ENCODE measurements around the gene B4GALT6.

The B4GALT6 gene

DNA sequence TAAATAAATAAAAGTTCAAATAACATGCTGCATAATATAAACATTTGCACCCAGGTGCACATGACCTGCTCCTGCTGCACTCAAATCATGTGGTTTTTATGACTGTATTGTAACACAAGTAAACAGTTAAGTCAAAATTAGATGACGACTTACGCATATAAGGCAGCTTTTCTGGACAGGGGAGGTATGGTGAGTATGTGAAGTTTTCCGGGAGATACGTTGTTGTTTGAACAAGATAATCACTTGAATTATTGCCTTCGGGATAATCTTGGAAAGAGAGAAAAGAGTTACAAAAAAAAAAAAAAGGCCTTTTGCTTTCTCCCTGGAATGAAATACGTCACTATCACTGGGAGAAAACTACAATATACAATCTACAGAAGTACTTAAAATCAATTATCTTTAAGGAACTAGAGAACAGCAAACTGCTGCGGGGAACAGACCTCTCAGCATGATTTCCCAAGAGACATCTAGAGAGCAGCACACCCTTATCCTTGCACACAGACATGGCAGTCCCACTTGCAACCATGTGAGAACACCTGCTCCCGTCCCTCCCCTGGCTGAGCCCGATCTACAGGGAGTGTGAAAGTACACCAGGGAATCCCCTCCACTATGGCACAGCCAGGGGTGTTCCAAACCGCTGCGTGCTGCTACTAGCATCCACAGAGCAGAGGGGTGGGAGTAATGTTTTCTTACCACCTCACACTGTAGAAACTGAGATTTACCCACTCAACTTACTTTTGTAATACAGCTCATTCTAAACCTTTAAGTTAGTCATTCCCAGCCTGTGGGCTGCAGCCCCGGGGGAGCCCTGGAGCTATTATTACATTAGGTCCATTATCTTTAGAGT, 26.3 kb downstream of the B4GALT6 start:
- Mint-ChIP-seq H3K4me1 (ENCODE audit: low read depth) (peaks cover 8% of the 10 kb centered on the region), H3K4me3 (no peak overlapping the region), H3K27ac (peak overlapping the region; percentile 18), H3K36me3 (no peaks in the 10 kb centered on the region), H3K27me3 (peaks cover 7% of the 10 kb centered on the region), H3K9me3 (ENCODE audit: low read depth) (no peaks in the 10 kb centered on the region)

DNA sequence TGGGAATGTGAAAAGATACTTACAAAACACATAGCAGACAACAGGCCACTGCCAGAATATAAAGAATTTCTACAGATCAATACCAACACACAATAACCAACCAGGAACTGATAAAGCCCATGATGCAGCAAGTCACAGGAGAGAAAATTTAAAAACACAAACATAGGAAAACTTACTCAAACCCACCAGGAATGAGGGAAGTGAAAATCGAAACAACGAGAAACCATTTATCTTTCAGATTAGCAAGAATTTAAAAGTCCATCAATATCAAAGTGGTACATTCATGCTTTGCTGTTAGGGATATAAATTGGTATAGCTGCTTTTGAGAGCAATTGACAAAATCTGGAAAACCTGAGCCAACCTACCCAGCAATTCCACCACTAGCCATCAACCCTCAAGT, 27.6 kb downstream of the B4GALT6 start:
- Mint-ChIP-seq H3K36me3 (peaks cover 3% of the 10 kb centered on the region), H3K4me3 (no peak overlapping the region), H3K27me3 (peaks cover 19% of the 10 kb centered on the region)

DNA sequence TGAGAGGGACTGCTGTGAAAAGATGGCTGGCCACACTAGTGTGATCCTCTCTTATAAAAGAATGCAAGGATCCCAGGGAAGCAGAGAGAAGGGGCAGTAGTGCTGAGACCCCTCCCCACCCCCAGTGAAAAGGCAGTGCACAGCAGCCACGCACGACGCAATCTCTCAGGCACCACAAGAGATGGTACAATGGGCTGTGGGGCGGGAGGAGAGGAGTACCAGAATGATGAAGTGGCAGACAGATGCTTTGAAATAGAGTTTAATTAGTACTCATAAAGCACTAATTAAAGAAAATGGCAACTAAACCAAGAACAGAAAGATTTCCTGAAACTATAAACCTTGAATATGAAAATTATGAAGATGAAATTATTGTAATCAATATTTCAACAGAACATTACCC, 29.0 kb downstream of the B4GALT6 start:
- no peaks in the 10 kb centered on the region for H3K9me3 Mint-ChIP-seq (ENCODE audit: low read depth)
- peaks cover 3% of the 10 kb centered on the region for H3K36me3 Mint-ChIP-seq
- no peak overlapping the region for H3K4me3 Mint-ChIP-seq
- H3K4me1 Mint-ChIP-seq (ENCODE audit: low read depth), result peaks cover 8% of the 10 kb centered on the region
- peaks cover 24% of the 10 kb centered on the region for H3K27me3 Mint-ChIP-seq
- H3K27ac Mint-ChIP-seq, result no peak overlapping the region

More for the DNA sequence above, 27.6 kb downstream of the B4GALT6 start:
- Mint-ChIP-seq H3K4me1 (ENCODE audit: low read depth) (peaks cover 8% of the 10 kb centered on the region), H3K27ac (no peak overlapping the region), H3K9me3 (ENCODE audit: low read depth) (no peaks in the 10 kb centered on the region)

DNA sequence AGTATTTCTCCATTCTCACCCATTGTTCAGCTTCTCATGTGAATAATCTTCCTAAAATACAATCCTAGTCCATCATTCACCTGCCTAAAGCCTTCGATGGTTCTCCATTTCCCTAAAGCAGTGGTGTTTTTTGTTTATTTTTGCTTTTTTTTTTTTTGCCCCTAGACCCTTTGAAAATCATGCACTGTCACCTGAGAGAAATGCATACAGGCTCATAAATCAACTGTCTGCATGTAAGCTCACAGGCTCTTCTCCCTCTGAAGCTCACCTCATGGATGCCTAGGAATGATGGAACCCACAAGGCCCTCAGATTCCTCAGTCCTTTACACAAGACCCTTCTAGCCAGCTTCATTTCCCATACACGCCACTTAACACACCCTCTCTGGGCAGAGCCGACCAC, 31.5 kb downstream of the B4GALT6 start:
- H3K27ac Mint-ChIP-seq, result no peak overlapping the region

DNA sequence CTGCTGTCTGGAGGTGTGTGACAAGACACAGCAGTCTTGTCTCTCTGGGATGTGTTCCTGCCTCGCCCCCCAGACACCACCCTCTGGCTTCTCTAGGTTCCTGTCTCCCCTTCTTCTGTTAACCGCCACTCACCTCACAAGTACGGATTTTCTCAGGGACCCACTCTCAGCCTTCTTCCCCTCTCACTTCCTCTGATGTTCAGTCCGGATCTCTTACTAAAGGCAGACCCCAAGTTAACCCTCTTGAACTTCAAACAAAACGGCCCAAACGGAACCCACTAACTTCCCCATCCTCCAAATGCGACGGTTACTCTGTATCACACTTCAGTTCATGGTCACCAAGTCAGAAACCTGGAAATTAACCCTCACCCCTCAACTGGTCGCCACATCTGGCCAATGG, 32.0 kb downstream of the B4GALT6 start:
- Mint-ChIP-seq H3K9me3 (ENCODE audit: low read depth) (no peaks in the 10 kb centered on the region), H3K4me3 (no peak overlapping the region), H3K27me3 (peaks cover 26% of the 10 kb centered on the region), H3K27ac (no peak overlapping the region), H3K36me3 (peaks cover 3% of the 10 kb centered on the region), H3K4me1 (ENCODE audit: low read depth) (no peaks in the 10 kb centered on the region)

More for the DNA sequence above, 31.5 kb downstream of the B4GALT6 start:
- peaks cover 3% of the 10 kb centered on the region for H3K36me3 Mint-ChIP-seq
- peaks cover 26% of the 10 kb centered on the region for H3K27me3 Mint-ChIP-seq
- no peaks in the 10 kb centered on the region for H3K9me3 Mint-ChIP-seq (ENCODE audit: low read depth)
- no peaks in the 10 kb centered on the region for H3K4me1 Mint-ChIP-seq (ENCODE audit: low read depth)
- H3K4me3 Mint-ChIP-seq, result no peak overlapping the region

DNA sequence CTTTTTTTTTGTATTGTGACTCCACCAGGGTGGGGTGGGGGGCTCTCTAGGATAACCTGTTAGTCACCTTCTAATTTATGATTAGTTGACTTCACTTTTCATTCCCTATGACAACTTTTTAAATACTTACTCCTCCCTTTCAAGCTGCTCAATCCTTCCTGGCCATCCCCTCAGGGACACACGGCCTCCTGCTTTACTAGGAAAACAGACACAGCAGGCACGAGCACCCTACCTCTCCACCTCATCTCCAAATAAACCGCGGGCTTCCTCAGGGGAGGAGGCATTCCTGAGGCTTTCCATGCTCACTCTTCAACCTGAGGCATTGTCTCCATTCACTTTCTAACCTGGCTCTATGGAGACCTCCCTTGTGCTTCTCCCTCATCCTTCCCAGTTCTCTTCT, 33.0 kb downstream of the B4GALT6 start:
- peaks cover 24% of the 10 kb centered on the region for H3K27me3 Mint-ChIP-seq
- no peaks in the 10 kb centered on the region for H3K9me3 Mint-ChIP-seq (ENCODE audit: low read depth)
- peaks cover 3% of the 10 kb centered on the region for H3K36me3 Mint-ChIP-seq
- no peak overlapping the region for H3K4me3 Mint-ChIP-seq
- peaks cover 5% of the 10 kb centered on the region for H3K4me1 Mint-ChIP-seq (ENCODE audit: low read depth)
- H3K27ac Mint-ChIP-seq, result no peak overlapping the region

DNA sequence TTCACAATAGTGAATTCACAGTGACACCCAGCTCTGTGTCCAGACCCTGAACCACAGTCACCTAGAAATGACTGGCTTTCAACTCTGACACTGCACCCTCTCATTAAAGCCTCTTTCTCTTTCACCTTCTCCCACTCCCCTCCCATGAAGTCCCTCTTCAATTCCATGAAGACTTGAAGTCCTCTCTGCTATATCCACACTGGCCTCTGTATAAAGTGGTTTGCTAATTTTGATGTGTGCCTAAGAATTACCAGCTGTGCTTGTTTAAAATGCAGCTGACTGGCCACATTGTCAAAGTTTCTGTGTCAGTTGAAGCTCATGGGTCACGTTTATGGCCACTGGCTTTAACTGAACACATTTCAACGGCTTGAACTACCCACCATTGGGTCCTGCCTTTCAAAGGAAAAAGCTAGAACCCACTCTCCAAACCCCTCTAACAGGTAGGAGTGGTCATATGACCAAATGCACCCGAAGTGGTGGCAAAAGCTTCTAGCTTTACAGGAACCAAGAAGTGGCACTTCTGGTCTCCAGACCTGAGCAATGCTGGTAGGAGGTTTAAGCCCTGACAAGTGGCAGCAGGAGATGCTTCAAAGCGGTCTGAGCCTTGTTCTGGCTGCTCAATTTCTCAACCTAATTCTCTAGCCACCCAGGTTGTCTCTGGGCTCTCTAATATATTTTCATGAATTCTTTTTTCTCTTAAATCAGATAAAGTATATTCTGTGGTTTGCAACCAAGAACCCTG, 34.2 kb downstream of the B4GALT6 start:
- H3K27ac Mint-ChIP-seq, result no peak overlapping the region
- H3K36me3 Mint-ChIP-seq, result peaks cover 3% of the 10 kb centered on the region
- no peaks in the 10 kb centered on the region for H3K9me3 Mint-ChIP-seq (ENCODE audit: low read depth)
- peaks cover 10% of the 10 kb centered on the region for H3K4me1 Mint-ChIP-seq (ENCODE audit: low read depth)
- H3K4me3 Mint-ChIP-seq, result no peak overlapping the region
- H3K27me3 Mint-ChIP-seq, result peaks cover 24% of the 10 kb centered on the region

DNA sequence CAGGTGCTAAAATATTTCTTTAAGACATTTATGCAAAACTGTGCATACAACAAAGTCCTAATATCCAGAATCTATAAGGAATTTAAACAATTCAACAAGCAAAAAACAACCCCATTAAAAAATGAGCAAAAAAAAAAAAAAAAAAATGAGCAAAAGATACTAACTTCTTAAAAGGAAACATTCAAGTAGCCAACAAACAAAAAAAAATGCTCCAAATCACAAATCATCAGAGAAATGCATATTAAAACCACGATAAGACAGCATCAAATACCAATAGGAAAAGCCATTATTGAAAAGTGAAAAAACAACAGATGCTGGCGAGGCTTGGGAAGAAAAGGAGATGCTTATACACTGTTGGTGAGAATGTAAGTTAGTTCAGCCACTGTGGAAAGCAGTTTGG, 34.9 kb downstream of the B4GALT6 start:
- Mint-ChIP-seq H3K27ac (no peak overlapping the region), H3K36me3 (peaks cover 3% of the 10 kb centered on the region), H3K4me3 (no peak overlapping the region), H3K27me3 (peaks cover 24% of the 10 kb centered on the region), H3K9me3 (ENCODE audit: low read depth) (no peaks in the 10 kb centered on the region), H3K4me1 (ENCODE audit: low read depth) (peaks cover 10% of the 10 kb centered on the region)

DNA sequence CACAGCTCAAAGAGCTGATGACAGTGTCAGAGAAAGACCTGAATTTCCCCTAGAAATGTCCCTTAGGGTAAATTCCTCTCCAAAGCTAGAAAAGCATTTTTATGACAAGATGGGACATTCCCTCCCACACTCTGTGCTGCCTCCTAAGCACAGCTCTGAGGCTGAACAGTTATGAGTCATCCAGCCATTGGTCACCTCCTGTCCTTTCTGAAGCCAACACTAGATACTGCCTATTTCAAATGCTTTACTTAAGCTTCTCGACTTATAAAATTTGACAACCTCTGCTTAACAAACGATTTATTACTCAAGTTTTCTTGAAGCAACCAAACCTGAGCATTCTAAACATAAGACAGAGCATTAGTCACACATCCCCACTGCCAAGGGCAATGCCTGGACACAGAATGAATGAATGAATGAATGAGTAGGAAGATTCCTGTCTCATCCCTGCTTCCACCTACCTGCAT, 35.4 kb downstream of the B4GALT6 start:
- Mint-ChIP-seq H3K36me3 (peaks cover 3% of the 10 kb centered on the region), H3K4me1 (ENCODE audit: low read depth) (peaks cover 10% of the 10 kb centered on the region), H3K9me3 (ENCODE audit: low read depth) (no peaks in the 10 kb centered on the region), H3K4me3 (no peak overlapping the region), H3K27me3 (peaks cover 24% of the 10 kb centered on the region), H3K27ac (no peak overlapping the region)

DNA sequence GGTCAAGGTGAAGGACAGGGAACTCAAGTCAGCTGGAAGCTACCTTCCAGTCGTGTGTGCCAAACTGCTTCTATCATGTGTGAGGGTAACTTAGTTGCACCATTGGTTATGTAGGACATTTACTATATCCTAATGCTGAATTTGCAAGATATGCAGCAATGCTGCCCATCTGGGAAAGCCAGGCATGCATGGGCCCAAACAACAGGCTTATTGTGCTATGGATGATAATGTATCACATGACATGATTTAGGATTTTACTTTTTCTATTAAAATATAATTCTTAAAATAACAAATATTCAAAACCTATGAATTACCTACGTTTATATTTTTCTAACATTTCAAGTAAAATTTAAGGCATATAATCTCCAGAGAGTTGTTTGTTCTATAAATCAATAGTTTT, 35.9 kb downstream of the B4GALT6 start:
- Mint-ChIP-seq H3K36me3 (peaks cover 3% of the 10 kb centered on the region), H3K4me1 (ENCODE audit: low read depth) (peaks cover 10% of the 10 kb centered on the region), H3K4me3 (no peak overlapping the region), H3K27me3 (peaks cover 20% of the 10 kb centered on the region), H3K27ac (no peak overlapping the region), H3K9me3 (ENCODE audit: low read depth) (no peaks in the 10 kb centered on the region)

DNA sequence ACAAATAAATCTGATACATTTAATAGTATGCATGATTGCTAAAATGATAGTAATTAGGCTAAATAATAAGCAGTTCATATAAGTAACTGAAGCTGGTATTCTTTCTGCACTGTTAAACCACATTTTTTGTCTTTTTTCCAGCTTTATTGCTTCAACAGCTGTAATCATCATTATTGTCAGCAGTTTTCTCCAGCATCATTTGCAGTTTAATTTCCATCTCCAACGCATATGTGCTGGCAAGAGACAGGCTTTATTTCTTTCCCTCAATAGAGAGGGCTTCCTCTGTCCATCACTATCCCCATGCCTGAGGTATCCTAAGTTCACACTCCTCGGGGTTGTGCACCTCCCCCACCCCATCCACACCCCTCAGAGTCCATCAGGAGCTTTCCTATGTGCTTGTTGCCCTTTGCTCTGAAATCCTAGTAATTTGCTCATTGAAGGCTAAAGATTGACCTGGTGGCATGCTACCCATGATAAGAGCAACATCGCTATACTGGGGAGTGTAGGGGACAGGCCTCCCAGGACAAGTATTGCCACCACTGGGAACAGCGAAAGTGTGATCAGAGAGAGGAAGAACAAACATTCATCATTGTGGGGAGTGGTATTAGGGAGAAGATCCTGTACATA, 37.1 kb downstream of the B4GALT6 start:
- Mint-ChIP-seq H3K4me1 (ENCODE audit: low read depth) (peaks cover 10% of the 10 kb centered on the region), H3K9me3 (ENCODE audit: low read depth) (no peaks in the 10 kb centered on the region), H3K36me3 (no peaks in the 10 kb centered on the region), H3K4me3 (no peak overlapping the region), H3K27ac (no peak overlapping the region), H3K27me3 (peaks cover 11% of the 10 kb centered on the region)

DNA sequence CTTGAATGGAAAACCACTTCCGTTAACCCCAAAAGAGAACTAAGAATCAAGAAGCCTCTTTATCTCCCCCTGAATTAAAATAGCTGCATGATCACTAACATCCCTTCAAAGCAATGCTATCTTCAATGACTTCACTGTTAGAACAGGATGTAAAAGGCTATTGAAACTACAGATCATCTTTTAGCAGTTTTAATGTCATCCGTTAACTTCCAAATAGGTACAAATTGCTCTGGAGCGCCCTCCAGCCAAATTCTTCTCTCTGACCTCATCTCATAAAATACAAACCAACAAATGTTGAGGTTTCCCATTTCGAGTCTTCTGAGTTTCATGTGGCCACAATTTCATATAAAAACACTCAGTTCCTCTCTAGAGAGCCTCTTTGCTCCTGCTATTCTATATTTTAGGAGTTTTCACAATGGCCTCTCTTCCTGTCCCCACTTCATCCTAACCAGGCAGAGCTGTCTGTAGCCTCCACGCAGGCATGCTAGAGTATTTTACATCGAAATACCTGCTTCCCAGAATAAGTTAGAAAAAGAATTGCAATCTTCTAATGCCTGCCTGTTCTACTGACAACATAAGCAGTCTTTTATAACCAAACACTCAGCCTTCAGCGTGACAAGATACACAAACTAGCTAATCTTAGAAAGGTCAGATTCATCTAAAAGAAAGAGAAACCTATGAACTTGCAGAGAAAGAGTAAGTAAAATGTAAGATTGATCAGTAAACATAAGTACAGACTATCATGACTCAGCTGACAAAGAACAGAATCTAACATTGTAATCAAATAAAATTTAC, 37.9 kb downstream of the B4GALT6 start:
- H3K27ac Mint-ChIP-seq, result no peak overlapping the region
- no peaks in the 10 kb centered on the region for H3K36me3 Mint-ChIP-seq
- no peaks in the 10 kb centered on the region for H3K9me3 Mint-ChIP-seq (ENCODE audit: low read depth)
- H3K4me1 Mint-ChIP-seq (ENCODE audit: low read depth), result peaks cover 10% of the 10 kb centered on the region
- no peak overlapping the region for H3K4me3 Mint-ChIP-seq
- peaks cover 6% of the 10 kb centered on the region for H3K27me3 Mint-ChIP-seq

DNA sequence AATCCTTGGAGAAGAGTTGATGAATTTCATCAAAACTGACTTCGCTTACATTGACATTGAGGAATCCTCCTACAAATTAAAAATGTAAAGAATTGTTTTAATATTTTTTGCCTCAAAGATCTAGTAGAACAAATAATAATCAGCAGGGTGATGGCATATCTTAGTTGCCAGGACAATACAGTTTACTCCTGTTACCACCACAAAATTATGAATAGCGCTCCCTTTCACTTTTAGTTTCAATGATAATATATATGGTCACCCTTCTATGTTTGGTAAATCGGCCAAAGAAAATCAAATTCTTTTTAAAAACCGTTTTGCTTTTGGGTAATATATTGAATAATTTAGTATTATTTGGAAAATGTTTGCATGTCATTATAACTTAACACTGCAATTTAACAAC, 39.0 kb downstream of the B4GALT6 start:
- Mint-ChIP-seq H3K36me3 (no peaks in the 10 kb centered on the region), H3K27ac (no peak overlapping the region), H3K9me3 (ENCODE audit: low read depth) (no peaks in the 10 kb centered on the region), H3K4me1 (ENCODE audit: low read depth) (peaks cover 10% of the 10 kb centered on the region), H3K4me3 (no peak overlapping the region), H3K27me3 (peaks cover 2% of the 10 kb centered on the region)

DNA sequence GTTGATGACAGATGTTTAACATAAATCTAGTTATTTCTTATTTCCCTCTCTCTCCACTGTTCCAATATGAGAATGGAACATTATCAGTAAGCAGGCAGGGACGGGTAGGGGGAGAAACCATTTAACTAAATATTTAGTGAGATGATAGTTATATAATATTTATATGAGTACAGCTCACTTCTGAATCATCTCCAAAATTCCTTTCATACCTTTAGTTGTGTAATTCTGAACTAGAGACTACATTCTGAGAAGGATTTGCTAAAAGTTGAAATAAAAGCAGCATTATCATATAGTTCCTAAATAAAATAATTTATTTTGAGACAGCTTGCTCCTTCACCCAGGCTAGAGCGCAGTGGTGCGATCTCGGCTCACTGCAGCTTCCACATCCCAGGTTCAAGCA, 41.4 kb downstream of the B4GALT6 start:
- no peaks in the 10 kb centered on the region for H3K9me3 Mint-ChIP-seq (ENCODE audit: low read depth)
- H3K4me3 Mint-ChIP-seq, result no peak overlapping the region
- peaks cover 10% of the 10 kb centered on the region for H3K4me1 Mint-ChIP-seq (ENCODE audit: low read depth)
- no peak overlapping the region for H3K27ac Mint-ChIP-seq
- H3K27me3 Mint-ChIP-seq, result no peaks in the 10 kb centered on the region
- H3K36me3 Mint-ChIP-seq, result no peaks in the 10 kb centered on the region
